Ishikawa (cell line): ENCODE measurements around the gene MAMLD1.

Source experiments
- EGR1 ChIP-seq: IDR thresholded peaks from 2 replicates; pipeline ENCODE4 v1.6.1; 2012
- EP300 ChIP-seq: IDR thresholded peaks from 2 replicates; pipeline ENCODE4 v1.6.1; 2012; ENCODE audit warnings: borderline replicate concordance
- TEAD4 ChIP-seq: IDR thresholded peaks from 2 replicates; pipeline ENCODE4 v1.6.1; 2012
- YY1 ChIP-seq: IDR thresholded peaks from 2 replicates; pipeline ENCODE4 v1.6.1; 2012; ENCODE audit warnings: low read depth
- ZBTB7A ChIP-seq: IDR thresholded peaks from 2 replicates; pipeline ENCODE4 v1.6.1; 2012; ENCODE audit warnings: low read depth
- TF ChIP-seq, protein P1 (sequence below): IDR thresholded peaks from 2 replicates; pipeline ENCODE4 v1.6.1; 2012
- TF ChIP-seq, protein P2 (sequence below): IDR thresholded peaks from 2 replicates; pipeline ENCODE4 v1.6.1; 2012; ENCODE audit warnings: low read depth, mild to moderate bottlenecking

DNA sequence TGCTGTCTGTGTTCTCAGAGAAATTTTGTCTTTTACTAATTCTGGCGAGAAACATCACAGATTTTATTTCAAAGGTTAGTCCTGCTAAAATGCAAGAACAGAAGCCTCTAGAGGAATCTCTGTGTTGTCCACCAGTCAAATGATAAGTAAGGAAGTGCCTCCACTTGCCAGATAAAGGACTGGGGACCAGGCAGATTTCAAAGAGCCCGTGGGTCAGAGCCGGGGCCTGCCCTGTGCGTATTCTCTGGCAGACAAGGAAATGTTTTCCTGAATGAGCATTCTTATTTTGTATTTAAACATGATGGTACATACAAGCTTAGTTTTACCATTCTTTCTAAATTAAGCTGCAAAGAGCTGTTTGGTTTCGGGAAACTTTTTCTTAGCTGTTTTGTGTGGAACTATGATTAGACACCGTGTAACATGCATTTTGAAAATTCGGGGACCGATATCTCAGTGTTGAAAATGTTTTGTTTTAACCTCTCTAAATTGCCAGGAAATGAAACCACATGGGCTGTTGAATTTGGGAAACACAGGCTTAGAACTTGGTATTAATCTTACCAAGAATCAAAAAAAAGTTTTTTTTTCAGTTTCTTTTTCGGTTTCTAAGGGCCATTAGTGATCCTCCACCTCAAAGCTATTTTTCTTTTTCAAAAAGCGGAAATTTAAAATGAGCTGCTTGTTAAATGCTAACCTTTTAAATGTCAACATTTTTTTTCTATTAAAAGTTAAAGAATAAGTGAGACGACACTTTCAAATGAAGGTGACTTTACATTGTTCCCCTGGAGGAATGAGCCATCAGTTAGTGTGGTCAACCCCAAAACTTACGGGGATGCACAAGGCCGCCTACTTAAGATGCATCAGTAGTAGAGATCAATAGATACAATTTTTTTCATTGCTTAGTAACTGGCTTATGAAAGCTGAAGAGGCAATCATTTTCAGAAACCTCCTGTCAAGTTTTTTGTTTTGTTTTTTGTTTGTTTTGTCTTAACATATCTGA is 115.7 kb downstream of the MAMLD1 start:
- TF ChIP-seq YY1 (no peak), ZBTB7A (no peak), EGR1 (no peak), TEAD4 (no peak), EP300 (no peak)
- TF ChIP-seq, protein P1, sequence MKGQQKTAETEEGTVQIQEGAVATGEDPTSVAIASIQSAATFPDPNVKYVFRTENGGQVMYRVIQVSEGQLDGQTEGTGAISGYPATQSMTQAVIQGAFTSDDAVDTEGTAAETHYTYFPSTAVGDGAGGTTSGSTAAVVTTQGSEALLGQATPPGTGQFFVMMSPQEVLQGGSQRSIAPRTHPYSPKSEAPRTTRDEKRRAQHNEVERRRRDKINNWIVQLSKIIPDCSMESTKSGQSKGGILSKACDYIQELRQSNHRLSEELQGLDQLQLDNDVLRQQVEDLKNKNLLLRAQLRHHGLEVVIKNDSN = no peak
- TF ChIP-seq, protein P2, sequence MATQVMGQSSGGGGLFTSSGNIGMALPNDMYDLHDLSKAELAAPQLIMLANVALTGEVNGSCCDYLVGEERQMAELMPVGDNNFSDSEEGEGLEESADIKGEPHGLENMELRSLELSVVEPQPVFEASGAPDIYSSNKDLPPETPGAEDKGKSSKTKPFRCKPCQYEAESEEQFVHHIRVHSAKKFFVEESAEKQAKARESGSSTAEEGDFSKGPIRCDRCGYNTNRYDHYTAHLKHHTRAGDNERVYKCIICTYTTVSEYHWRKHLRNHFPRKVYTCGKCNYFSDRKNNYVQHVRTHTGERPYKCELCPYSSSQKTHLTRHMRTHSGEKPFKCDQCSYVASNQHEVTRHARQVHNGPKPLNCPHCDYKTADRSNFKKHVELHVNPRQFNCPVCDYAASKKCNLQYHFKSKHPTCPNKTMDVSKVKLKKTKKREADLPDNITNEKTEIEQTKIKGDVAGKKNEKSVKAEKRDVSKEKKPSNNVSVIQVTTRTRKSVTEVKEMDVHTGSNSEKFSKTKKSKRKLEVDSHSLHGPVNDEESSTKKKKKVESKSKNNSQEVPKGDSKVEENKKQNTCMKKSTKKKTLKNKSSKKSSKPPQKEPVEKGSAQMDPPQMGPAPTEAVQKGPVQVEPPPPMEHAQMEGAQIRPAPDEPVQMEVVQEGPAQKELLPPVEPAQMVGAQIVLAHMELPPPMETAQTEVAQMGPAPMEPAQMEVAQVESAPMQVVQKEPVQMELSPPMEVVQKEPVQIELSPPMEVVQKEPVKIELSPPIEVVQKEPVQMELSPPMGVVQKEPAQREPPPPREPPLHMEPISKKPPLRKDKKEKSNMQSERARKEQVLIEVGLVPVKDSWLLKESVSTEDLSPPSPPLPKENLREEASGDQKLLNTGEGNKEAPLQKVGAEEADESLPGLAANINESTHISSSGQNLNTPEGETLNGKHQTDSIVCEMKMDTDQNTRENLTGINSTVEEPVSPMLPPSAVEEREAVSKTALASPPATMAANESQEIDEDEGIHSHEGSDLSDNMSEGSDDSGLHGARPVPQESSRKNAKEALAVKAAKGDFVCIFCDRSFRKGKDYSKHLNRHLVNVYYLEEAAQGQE = no peak
